H1 (cell line): ENCODE data around the gene ITGB2. TPM values are rescaled to one million over a fixed set of nuclear protein-coding genes. Genes with fewer than 3 reads are reported as not detected.

Experiments
- CTCF ChIA-PET: fragments of 300-600 bp; sonication (Branson Sonifier 250); formaldehyde crosslinking; loops from one replicate; lab custom pipeline; 2021; ENCODE audit not compliant: partially characterized antibody; lab: Charles Lee
- POLR2A ChIA-PET: fragments of 300-600 bp; sonication (Branson Sonifier 250); formaldehyde crosslinking; loops from one replicate; lab custom pipeline; 2021; ENCODE audit warnings: inconsistent platforms; ENCODE audit not compliant: partially characterized antibody; lab: Charles Lee
- DNase-seq, 2 experiments: peaks; one replicate each; pipeline versions ENCODE4 v3.0.0 to v3.0.0-alpha.2; 2010 to 2022; ENCODE audit warnings: low spot score in 2 of 2, low read depth in 1 of 2, mixed read lengths in 1 of 2
- FAIRE-seq: peaks from 2 replicates; lab custom pipeline; 2011; peaks lifted over from hg19 to GRCh38; lab: Jason Lieb, UNC
- H2AFZ ChIP-seq: 2 replicates; pipeline ENCODE4 v1.8.1; 2012; ENCODE audit warnings: low read length, inconsistent platforms
- H2AK5ac ChIP-seq: 2 replicates; pipeline ENCODE4 v1.6.1; 2013; ENCODE audit warnings: low read depth, low read length
- H2BK120ac ChIP-seq: replicated peaks from 2 replicates; pipeline ENCODE3; 2013; ENCODE audit warnings: low read depth, low read length, inconsistent platforms
- H2BK12ac ChIP-seq: 2 replicates; pipeline ENCODE4 v1.6.1; 2013; ENCODE audit warnings: low read depth, low read length
- H2BK15ac ChIP-seq: 2 replicates; pipeline ENCODE4 v1.6.1; 2013; ENCODE audit warnings: low read length
- H2BK20ac ChIP-seq: 2 replicates; pipeline ENCODE4 v1.6.1; 2013; ENCODE audit warnings: low read length
- H2BK5ac ChIP-seq: 2 replicates; pipeline ENCODE4 v1.6.1; 2013; ENCODE audit warnings: low read depth, low read length
- H3K14ac ChIP-seq: 2 replicates; pipeline ENCODE4 v1.6.1; 2013; ENCODE audit warnings: inconsistent platforms; ENCODE audit not compliant: insufficient read length
- H3K18ac ChIP-seq: 2 replicates; pipeline ENCODE4 v1.6.1; 2013; ENCODE audit warnings: low read length; ENCODE audit errors: extremely low read depth
- H3K23ac ChIP-seq: 2 replicates; pipeline ENCODE4 v1.6.1; 2013; ENCODE audit warnings: inconsistent platforms; ENCODE audit not compliant: insufficient read length
- H3K23me2 ChIP-seq: 2 replicates; pipeline ENCODE4 v1.6.1; 2013; ENCODE audit warnings: low read depth, low read length
- H3K27ac ChIP-seq: 2 replicates; pipeline ENCODE4 v1.6.1; 2011; ENCODE audit warnings: low read depth, low read length, inconsistent platforms
- H3K27me3 ChIP-seq, 4 experiments: replicated peaks in 1 of 4; 1 replicate in 1 of 4; 2 replicates in 3 of 4; pipeline versions ENCODE4 v1.6.1 to v1.8.1; 2011 to 2013; ENCODE audit warnings: low read length in 3 of 4, mild to moderate bottlenecking in 3 of 4, inconsistent platforms in 2 of 4, mixed read lengths in 2 of 4, moderate library complexity in 1 of 4; ENCODE audit not compliant: control insufficient read depth in 3 of 4, insufficient read depth in 3 of 4; ENCODE audit errors: extremely low read depth in 1 of 4
- H3K36me3 ChIP-seq, 4 experiments: 2 replicates each; pipeline versions ENCODE4 v1.6.1 to v1.8.1; 2011 to 2013; ENCODE audit warnings: mild to moderate bottlenecking in 4 of 4, low read length in 3 of 4, moderate library complexity in 2 of 4, control low read depth in 1 of 4, inconsistent platforms in 1 of 4; ENCODE audit not compliant: insufficient read depth in 4 of 4, control insufficient read depth in 2 of 4
- H3K4ac ChIP-seq: replicated peaks from 2 replicates; pipeline ENCODE3; 2013; ENCODE audit warnings: low read length, low read depth, mixed read lengths, inconsistent platforms; ENCODE audit not compliant: insufficient read length
- H3K4me1 ChIP-seq, 4 experiments: replicated peaks in 1 of 4; 1 replicate in 1 of 4; 2 replicates in 3 of 4; pipeline versions ENCODE4 v1.6.1 to v1.8.1; 2011 to 2013; ENCODE audit warnings: low read length in 3 of 4, inconsistent platforms in 2 of 4, mixed read lengths in 1 of 4; ENCODE audit not compliant: insufficient read depth in 4 of 4, control insufficient read depth in 3 of 4
- H3K4me2 ChIP-seq, 2 experiments: 2 replicates each; pipeline versions ENCODE4 v1.6.1 to v1.8.1; 2011 to 2013; ENCODE audit warnings: low read depth in 2 of 2, low read length in 2 of 2, control low read depth in 1 of 2, inconsistent platforms in 1 of 2, mild to moderate bottlenecking in 1 of 2; ENCODE audit not compliant: insufficient read depth in 1 of 2
- H3K4me3 ChIP-seq, 4 experiments: fragments of 200-600, 300-600 bp in 1 of 4; sonication (generic), shearing (Covaris generic), sonication (Bioruptor Twin) in 1 of 4; 2 replicates each; pipeline versions ENCODE4 v1.5.1 to v1.8.1; 2011 to 2016; ENCODE audit warnings: low read length in 4 of 4, low read depth in 3 of 4, control low read depth in 2 of 4, inconsistent platforms in 2 of 4, mild to moderate bottlenecking in 2 of 4, mixed read lengths in 1 of 4, moderate library complexity in 1 of 4; ENCODE audit not compliant: insufficient read depth in 2 of 4; ENCODE audit errors: extremely low read depth in 1 of 4
- H3K56ac ChIP-seq: replicated peaks from 2 replicates; pipeline ENCODE3; 2013; ENCODE audit warnings: low read depth, mild to moderate bottlenecking, mixed read lengths, low read length, inconsistent platforms; ENCODE audit not compliant: insufficient read length
- H3K79me1 ChIP-seq: 2 replicates; pipeline ENCODE4 v1.6.1; 2013; ENCODE audit warnings: low read depth, low read length, control low read depth
- H3K79me2 ChIP-seq, 2 experiments: 2 replicates each; pipeline versions ENCODE4 v1.6.1 to v1.8.1; 2012 to 2013; ENCODE audit warnings: low read length in 2 of 2, mild to moderate bottlenecking in 2 of 2, inconsistent platforms in 1 of 2; ENCODE audit not compliant: insufficient read depth in 2 of 2, control insufficient read depth in 1 of 2
- H3K9ac ChIP-seq, 4 experiments: replicated peaks in 1 of 4; 1 replicate in 1 of 4; 2 replicates in 3 of 4; pipeline versions ENCODE4 v1.6.1 to v1.8.1; 2011 to 2013; ENCODE audit warnings: low read depth in 3 of 4, low read length in 3 of 4, control low read depth in 2 of 4, mild to moderate bottlenecking in 2 of 4, moderate library complexity in 2 of 4, inconsistent platforms in 1 of 4; ENCODE audit errors: extremely low read depth in 1 of 4
- H3K9me3 ChIP-seq, 2 experiments: 2 replicates each; pipeline versions ENCODE4 v1.6.1 to v1.8.1; 2012 to 2013; ENCODE audit warnings: mild to moderate bottlenecking in 2 of 2, moderate library complexity in 2 of 2, control low read depth in 1 of 2, inconsistent platforms in 1 of 2, low read depth in 1 of 2, low read length in 1 of 2, mixed read lengths in 1 of 2; ENCODE audit not compliant: insufficient read depth in 2 of 2
- H4K20me1 ChIP-seq, 2 experiments: replicated peaks in 1 of 2; 2 replicates each; pipeline versions ENCODE3 to v1.8.1; 2011 to 2013; ENCODE audit warnings: inconsistent platforms in 2 of 2, low read length in 2 of 2, mild to moderate bottlenecking in 1 of 2; ENCODE audit not compliant: insufficient read depth in 2 of 2, control insufficient read depth in 1 of 2
- H4K5ac ChIP-seq: 2 replicates; pipeline ENCODE4 v1.6.1; 2013; ENCODE audit warnings: low read length, low read depth, mixed read lengths, inconsistent platforms; ENCODE audit not compliant: insufficient read length
- H4K8ac ChIP-seq: 2 replicates; pipeline ENCODE4 v1.8.0; 2013; ENCODE audit warnings: mild to moderate bottlenecking, moderate library complexity, low read length, inconsistent platforms; ENCODE audit not compliant: insufficient read depth; ENCODE audit errors: extremely low read depth
- H4K91ac ChIP-seq: replicated peaks from 2 replicates; pipeline ENCODE3; 2013; ENCODE audit warnings: low read length, mixed read lengths, inconsistent platforms; ENCODE audit not compliant: insufficient read length
- CBX5 ChIP-seq: fragments of 300-800, 300-1000 bp; sonication (generic); IDR thresholded peaks from 2 replicates; pipeline ENCODE4 v1.7.1; 2016; ENCODE audit warnings: antibody characterized with exemption, low read length, low read depth
- CTBP2 ChIP-seq: IDR thresholded peaks from 2 replicates; pipeline ENCODE4 v1.7.0; 2011; ENCODE audit warnings: borderline replicate concordance, mild to moderate bottlenecking, moderate library complexity, mixed read lengths, low read length; ENCODE audit not compliant: insufficient read depth, insufficient read length
- CTCF ChIP-seq, 3 experiments: IDR thresholded peaks; 1 replicate in 2 of 3; 2 replicates in 1 of 3; pipeline versions ENCODE4 v1.5.1 to v1.6.1; 2011; ENCODE audit warnings: low read length in 3 of 3, mild to moderate bottlenecking in 3 of 3, inconsistent platforms in 2 of 3, low read depth in 1 of 3, moderate library complexity in 1 of 3; ENCODE audit not compliant: insufficient read depth in 1 of 3; ENCODE audit errors: control extremely low read depth in 1 of 3
- EP300 ChIP-seq, 2 experiments: IDR thresholded peaks; 1 replicate in 1 of 2; 2 replicates in 1 of 2; pipeline ENCODE4 v1.6.1; 2011 to 2012; ENCODE audit warnings: low read depth in 2 of 2, low read length in 2 of 2, mild to moderate bottlenecking in 2 of 2, borderline replicate concordance in 1 of 2, inconsistent platforms in 1 of 2, moderate library complexity in 1 of 2
- GABPA ChIP-seq: IDR thresholded peaks from 2 replicates; pipeline ENCODE4 v1.6.1; 2011; ENCODE audit warnings: mild to moderate bottlenecking, low read length, moderate library complexity, borderline replicate concordance; ENCODE audit not compliant: insufficient read depth
- RFX5 ChIP-seq: IDR thresholded peaks from 2 replicates; pipeline ENCODE4 v1.6.1; 2011; ENCODE audit warnings: low read depth, low read length, improper control_type of control experiment, borderline replicate concordance
- SAP30 ChIP-seq: fragments of 300-600 bp; sonication (generic); IDR thresholded peaks from 2 replicates; pipeline ENCODE4 v1.7.1; 2012; ENCODE audit warnings: low read length, moderate library complexity, mild to moderate bottlenecking, inconsistent platforms; ENCODE audit not compliant: insufficient read depth, insufficient replicate concordance
- SRF ChIP-seq: IDR thresholded peaks from 2 replicates; pipeline ENCODE4 v1.6.1; 2011; ENCODE audit warnings: mild to moderate bottlenecking, low read depth, low read length, moderate library complexity
- YY1 ChIP-seq: IDR thresholded peaks from 2 replicates; pipeline ENCODE4 v1.6.1; 2011; ENCODE audit warnings: low read depth, mild to moderate bottlenecking, low read length
- WGBS, 2 experiments: shearing (Covaris generic) in 1 of 2; methylation state at CpG; one replicate each; pipeline versions ENCODE4 v1.1.6 to v1.1.7; 2013 to 2015; ENCODE audit warnings: low lambda C conversion rate in 2 of 2, mixed read lengths in 2 of 2, inconsistent platforms in 1 of 2, low coverage in 1 of 2, missing lambda C conversion rate in 1 of 2; ENCODE audit not compliant: insufficient replicate concordance in 2 of 2, insufficient coverage in 1 of 2, insufficient read length in 1 of 2; ENCODE audit errors: extremely low coverage in 1 of 2, missing lambda C conversion rate in 1 of 2; 5-methylcytosine and 5-hydroxymethylcytosine counted together
- polyA plus RNA-seq, 7 experiments: library from polyadenylated mRNA; depleted of rRNA in 3 of 7; stranded (reverse) in 5 of 7; unstranded in 2 of 7; fragments of >200 nt in 5 of 7; fragments of 200-250 nt in 2 of 7; gene quantifications; 1 replicate in 5 of 7; 2 replicates in 1 of 7; 4 replicates in 1 of 7; pipeline versions ENCODE4 v1.2.1 to v1.2.3, GENCODE V29; 2011 to 2013; ENCODE audit warnings: missing spikeins in 2 of 7, mixed read lengths in 2 of 7
- total RNA-seq: library from RNA; stranded (reverse); fragmentation: NEBNext Ultra II Directional; extraction: Animal tissue kit (Norgen Biotek cat#: 25700); gene quantifications from 2 replicates; pipeline ENCODE4 v1.2.1, GENCODE V29; 2021

Gene ITGB2
- total and polyA plus RNA-seq, 2 of the 8 experiments (the other 6 are each of a cell fraction or from before 2014, with no cell fraction given): 0.24 to 0.63 TPM

- Histone ChIP-seq H3K79me1 (peaks cover 20% of the 10 kb centered on the region), H3K79me2 (peaks cover 5 to 73% of the 10 kb centered on the region in 2 experiments; a peak in 3 of 4 replicates), H3K4me2 (no peak overlapping the region), H4K8ac (0 out of 2 replicates have a peak overlapping the region, but pooled peaks have one; percentile 23), H4K91ac (no peak overlapping the region), H3K23me2 (no peaks in the 10 kb centered on the region), H3K4me3 (no peak overlapping the region), H3K36me3 (peaks cover 5 to 20% (median 15%) of the 10 kb centered on the region in 4 experiments; a peak in 7 of 8 replicates), H2BK20ac (no peak overlapping the region), H4K20me1 (peaks cover 39 to 54% of the 10 kb centered on the region in 2 experiments), H3K27ac (no peak overlapping the region), H3K14ac (no peak overlapping the region), H3K23ac (no peak overlapping the region), H3K27me3 (no peaks in the 10 kb centered on the region), H2AFZ (no peak overlapping the region), H3K56ac (no peak overlapping the region), H2AK5ac (no peak overlapping the region), H2BK5ac (no peak overlapping the region), H2BK15ac (no peak overlapping the region), H4K5ac (no peak overlapping the region), H3K9me3 (no peaks in the 10 kb centered on the region), H2BK120ac (no peak overlapping the region), H3K9ac (no peak overlapping the region), H2BK12ac (no peak overlapping the region), H3K4ac (no peak overlapping the region), H3K4me1 (no peaks in the 10 kb centered on the region; a peak in 1 of 7 replicates), H3K18ac (no peak overlapping the region)
- POLR2A ChIA-PET: interaction anchor here (1.0 to 2.8 kb wide), 3 partner anchors 8 to 76 kb away, joined by 3 to 11 read pairs (median 6); partner anchors contain the start of genes PTTG1IP and SLX9
- WGBS, 2 experiments: 92% methylated on average over 30 of the region's 30 CpGs; no CpG with 5 or more reads in 1 of the 2 experiments
- FAIRE-seq: no peak
- CTCF ChIA-PET: interaction anchor here (0.7 to 9.6 kb wide), 35 partner anchors 8 to 413 kb away, joined by 3 to 101 read pairs (median 5); partner anchors contain the start of gene SLX9
- no peak for DNase-seq
- TF ChIP-seq SRF (no peak), EP300 (IDR thresholded peaks at IDR 0.05; ENCODE audit: borderline replicate concordance in 1 of 2, low read depth in 2 of 2, low read length in 2 of 2) (no peak), SAP30 (no peak), RFX5 (no peak), CTCF (IDR thresholded peaks at IDR 0.05; ENCODE audit: control extremely low read depth in 1 of 3, insufficient read depth in 1 of 3, low read depth in 1 of 3, low read length in 3 of 3) (no peak), YY1 (no peak), CBX5 (no peak), GABPA (no peak), CTBP2 (no peak)
Observed at GRCh38 chr21:44949161-44949778, 28.6 kb upstream of the ITGB2 start.
